GM12878 (cell line): ENCODE results near the gene HYPK. TPM values are rescaled to one million over a fixed set of nuclear protein-coding genes. Genes with fewer than 3 reads are reported as not detected.

ENCODE experiments used
- ATAC-seq: fragments of 200-7000 bp; cut with Tn5 transposase; 3 replicates; pipeline ENCODE4 v1.9.1; 2020; ENCODE audit warnings: mild to moderate bottlenecking, moderate library complexity
- BruUV-seq: library from RNA; stranded (reverse); fragments of 400-500 nt; replicated peaks from 2 replicates; lab custom pipeline; 2021; lab: Mats Ljungman, UMichigan
- CTCF ChIA-PET: fragments of 300-600 bp; sonication (Branson Sonifier 250); formaldehyde crosslinking; extraction: SDS; loops from one replicate; lab custom pipeline; 2021; ENCODE audit warnings: inconsistent platforms; lab: Yijun Ruan, JAX
- POLR2A ChIA-PET: fragments of 350-600 bp; formaldehyde crosslinking; extraction: SDS; loops from one replicate; lab custom pipeline; 2021; ENCODE audit warnings: inconsistent platforms; lab: Charles Lee
- RAD21 ChIA-PET: fragments of 300-600 bp; sonication (Branson Sonifier 250); formaldehyde crosslinking; loops from one replicate; lab custom pipeline; 2023; ENCODE audit warnings: antibody characterized with exemption; ENCODE audit not compliant: unreplicated experiment; lab: Charles Lee
- SMC1A ChIA-PET: fragments of 300-600 bp; sonication (Branson Sonifier 250); formaldehyde crosslinking; loops from one replicate; lab custom pipeline; 2023; ENCODE audit not compliant: unreplicated experiment, uncharacterized antibody; lab: Charles Lee
- DNase-seq: peaks from one replicate; pipeline ENCODE4 v3.0.0-alpha.2; 2011; ENCODE audit warnings: low read depth, low spot score
- FAIRE-seq: peaks from 3 replicates; lab custom pipeline; 2011; peaks lifted over from hg19 to GRCh38; lab: Jason Lieb, UNC
- H2AFZ ChIP-seq: 2 replicates; pipeline ENCODE4 v1.6.0; 2011; ENCODE audit warnings: low read depth, low read length, control low read depth; ENCODE audit not compliant: control insufficient read depth
- H3K27ac ChIP-seq: 2 replicates; pipeline ENCODE4 v1.5.1; 2011; ENCODE audit warnings: control low read depth; ENCODE audit not compliant: control insufficient read depth, insufficient read depth
- H3K27me3 ChIP-seq, 2 experiments: replicated peaks in 1 of 2; 2 replicates each; pipeline versions ENCODE4 v1.6.0 to v1.6.1; 2011; ENCODE audit warnings: low read length in 1 of 2; ENCODE audit not compliant: control insufficient read depth in 2 of 2, insufficient read depth in 2 of 2
- H3K36me3 ChIP-seq, 2 experiments: 2 replicates each; pipeline ENCODE4 v1.5.1; 2011; ENCODE audit warnings: low read length in 1 of 2; ENCODE audit not compliant: control insufficient read depth in 2 of 2, insufficient read depth in 2 of 2
- H3K4me1 ChIP-seq: 2 replicates; pipeline ENCODE4 v1.6.1; 2011; ENCODE audit warnings: mild to moderate bottlenecking, low read length, moderate library complexity, mixed read lengths; ENCODE audit not compliant: control insufficient read depth, insufficient read depth
- H3K4me2 ChIP-seq: 2 replicates; pipeline ENCODE4 v1.6.0; 2011; ENCODE audit warnings: control low read depth; ENCODE audit not compliant: control insufficient read depth, insufficient read depth
- H3K4me3 ChIP-seq: fragments of 200-600 bp; sonication (generic); 2 replicates; pipeline ENCODE4 v1.5.1; 2016
- H3K79me2 ChIP-seq: 2 replicates; pipeline ENCODE4 v1.6.0; 2011; ENCODE audit warnings: low read length; ENCODE audit not compliant: control insufficient read depth, insufficient read depth
- H3K9ac ChIP-seq: 2 replicates; pipeline ENCODE4 v1.8.0; 2011; ENCODE audit warnings: low read length, control low read depth, mixed read lengths; ENCODE audit not compliant: control insufficient read depth, insufficient read depth
- H3K9me3 ChIP-seq: replicated peaks from 3 replicates; pipeline ENCODE4 v1.5.1; 2011; ENCODE audit warnings: mild to moderate bottlenecking, low read length; ENCODE audit not compliant: control insufficient read depth, insufficient read depth
- H4K20me1 ChIP-seq: 2 replicates; pipeline ENCODE4 v1.6.0; 2011; ENCODE audit not compliant: control insufficient read depth, insufficient read depth
- JUNB ChIP-seq: IDR thresholded peaks from 2 replicates; pipeline ENCODE4 v1.6.1; 2016; ENCODE audit warnings: antibody characterized with exemption, mild to moderate bottlenecking
- MXI1 ChIP-seq: fragments of 150-350 bp; IDR thresholded peaks from 2 replicates; pipeline ENCODE4 v1.6.1; 2011; ENCODE audit warnings: low read depth, mild to moderate bottlenecking, inconsistent platforms, low read length, improper control_type of control experiment
- SREBF1 ChIP-seq: IDR thresholded peaks from 2 replicates; pipeline ENCODE4 v1.6.1; 2012; ENCODE audit warnings: mild to moderate bottlenecking, low read length
- SRF ChIP-seq, 2 experiments: IDR thresholded peaks; 2 replicates each; pipeline ENCODE4 v1.6.1; 2011; ENCODE audit warnings: low read depth in 2 of 2, low read length in 2 of 2, mild to moderate bottlenecking in 1 of 2, moderate library complexity in 1 of 2
- WGBS: methylation state at CpG from one replicate; pipeline ENCODE4 v1.1.6; 2016; ENCODE audit warnings: low lambda C conversion rate; ENCODE audit not compliant: insufficient replicate concordance, insufficient coverage; ENCODE audit errors: missing lambda C conversion rate; 5-methylcytosine and 5-hydroxymethylcytosine counted together
- in situ Hi-C: fragments of 300-500 bp; cut with MboI; formaldehyde crosslinking; loops from 9 replicates; pipeline ENCODE4 v1.14.3; 2018; ENCODE audit warnings: mixed read lengths
- intact Hi-C: fragments of 100-400 bp; cut with micrococcal nuclease; formaldehyde crosslinking; loops from one replicate; pipeline ENCODE4 v1.14.2; 2022; ENCODE audit not compliant: unreplicated experiment
- polyA plus RNA-seq, 11 experiments: library from polyadenylated mRNA; depleted of rRNA in 4 of 11; unstranded in 6 of 11; stranded (reverse) in 5 of 11; fragments of >200 nt; fragmentation: Nextera tagmentation in 4 of 11; fragmentation: Illumina TruSeq in 1 of 11; extraction: Ambion mirVana in 4 of 11; extraction: Trizol in 1 of 11; gene quantifications; 1 replicate in 1 of 11; 2 replicates in 10 of 11; pipeline versions ENCODE4 v1.2.1 to v1.2.3, GENCODE V29; 2011 to 2016; ENCODE audit warnings: inconsistent platforms in 2 of 11, missing spikeins in 2 of 11, low read depth in 1 of 11
- total RNA-seq, 4 experiments: library from RNA; depleted of rRNA in 3 of 4; stranded (reverse); fragments of >200 nt in 3 of 4; fragmentation: Illumina TruSeq in 1 of 4; extraction: Trizol in 1 of 4; gene quantifications; 2 replicates each; pipeline versions ENCODE4 v1.2.1 to v1.2.3, GENCODE V29; 2013 to 2021

HYPK gene
- total and polyA plus RNA-seq, 10 of the 15 experiments (the other 5 are each of a cell fraction or from before 2014, with no cell fraction given) = 8.0 to 38.4 (median 17.5) TPM

GRCh38 chr15:43828061-43828657, 27.8 kb downstream of the HYPK start:
- POLR2A ChIA-PET = interaction anchor here (0.5 to 4.5 kb wide), 11 partner anchors 9 to 90 kb away, joined by 3 to 59 read pairs (median 4); partner anchors contain the start of genes ELL3 and SERF2
- TSS peak; percentile 63 for BruUV-seq
- Histone ChIP-seq H3K27me3 (no peaks in the 10 kb centered on the region), H3K36me3 (no peaks in the 10 kb centered on the region), H3K9ac (peak overlapping the region; percentile 83), H3K27ac (peak overlapping the region; percentile 83), H2AFZ (peak overlapping the region; percentile 61), H3K4me3 (peak overlapping the region; percentile 73), H3K4me2 (peak overlapping the region; percentile 96), H3K79me2 (peaks cover 79% of the 10 kb centered on the region), H3K4me1 (peaks cover 16% of the 10 kb centered on the region), H4K20me1 (no peaks in the 10 kb centered on the region), H3K9me3 (no peaks in the 10 kb centered on the region)
- intact Hi-C loops = loop anchor here (2.0 to 5.0 kb wide), 3 partner anchors 27 to 51 kb away; partner anchors contain the start of genes ELL3, HYPK, SERF2 and SERINC4
- TF ChIP-seq SRF (IDR thresholded peaks at IDR 0.05; ENCODE audit: low read depth in 2 of 2, low read length in 2 of 2) = no peak
- peak; percentile 10; the same call in 1 of the 2 replicates for TF ChIP-seq JUNB
- no peak for TF ChIP-seq SREBF1
- 0 out of 2 replicates have a peak, but pooled peaks have one; percentile 1 for TF ChIP-seq MXI1
- FAIRE-seq = no peak
- ATAC-seq = peak; percentile 48
- SMC1A ChIA-PET = interaction anchor here (0.7 to 2.6 kb wide), 18 partner anchors 9 to 95 kb away, joined by 3 to 16 read pairs (median 4); partner anchors contain the start of genes ELL3, HYPK, SERF2 and SERINC4
- in situ Hi-C loops = no loop called here
- CTCF ChIA-PET = interaction anchor here (0.6 to 1.5 kb wide), 4 partner anchors 9 to 1000 kb away, joined by 3 to 9 read pairs (median 6); no protein-coding TSS in a partner anchor
- WGBS = 1% methylated on average over 6 of the region's 6 CpGs
- DNase-seq = no peak
- RAD21 ChIA-PET = interaction anchor here (0.7 to 2.4 kb wide), 7 partner anchors 19 to 79 kb away, joined by 3 to 21 read pairs (median 9); partner anchors contain the start of genes ELL3, HYPK and SERINC4
